ENCODE measurements around the gene PRDM15.

The PRDM15 gene

GRCh38 chr21:41907496-41908258 lies 28.5 kb upstream of the PRDM15 start:
- no peak for DNase-seq

GRCh38 chr21:41906770-41907169 lies 27.6 kb upstream of the PRDM15 start:
- no peak for DNase-seq

- DNase-seq: no peak
Measured at GRCh38 chr21:41903559-41904351, 24.6 kb upstream of the PRDM15 start.

GRCh38 chr21:41902946-41903345 lies 23.8 kb upstream of the PRDM15 start:
- DNase-seq: no peak

- no peak for DNase-seq
Measured at GRCh38 chr21:41901782-41902181, 22.6 kb upstream of the PRDM15 start.

- DNase-seq: peak; percentile 15
Measured at GRCh38 chr21:41901099-41901498, 22.0 kb upstream of the PRDM15 start.

- no peak for DNase-seq
Measured at GRCh38 chr21:41900401-41900800, 21.3 kb upstream of the PRDM15 start.

- DNase-seq: peak; percentile 33
Measured at GRCh38 chr21:41899426-41900202, 20.5 kb upstream of the PRDM15 start.

GRCh38 chr21:41898998-41899397 lies 19.9 kb upstream of the PRDM15 start:
- DNase-seq: no peak

GRCh38 chr21:41897700-41898099 lies 18.6 kb upstream of the PRDM15 start:
- no peak for DNase-seq

- DNase-seq: no peak
Measured at GRCh38 chr21:41897047-41897669, 18.0 kb upstream of the PRDM15 start.

GRCh38 chr21:41895643-41896493 lies 16.7 kb upstream of the PRDM15 start:
- peak; percentile 68 for DNase-seq

GRCh38 chr21:41894922-41895557 lies 15.9 kb upstream of the PRDM15 start:
- no peak for DNase-seq

- no peak for DNase-seq
Measured at GRCh38 chr21:41894511-41894910, 15.4 kb upstream of the PRDM15 start.

- DNase-seq: no peak
Measured at GRCh38 chr21:41892726-41893125, 13.6 kb upstream of the PRDM15 start.

- no peak for DNase-seq
Measured at GRCh38 chr21:41891132-41891531, 12.0 kb upstream of the PRDM15 start.

GRCh38 chr21:41890355-41890754 lies 11.2 kb upstream of the PRDM15 start:
- DNase-seq: no peak

- DNase-seq: no peak
Measured at GRCh38 chr21:41888749-41889376, 9.7 kb upstream of the PRDM15 start.

GRCh38 chr21:41887667-41888066 lies 8.5 kb upstream of the PRDM15 start:
- no peak for DNase-seq

- DNase-seq: no peak
Measured at GRCh38 chr21:41886328-41886727, 7.2 kb upstream of the PRDM15 start.

Measured in CD4-positive, alpha-beta T cell treated with Interleukin-17A for 1 hour (primary cell).